Mesenchymal stem cell (in vitro differentiated cells and primary cell): ENCODE results near the gene AJAP1.

ENCODE experiments used
- DNase-seq: peaks from one replicate; pipeline ENCODE4 v3.0.0-alpha.2; 2013
- H2AFZ ChIP-seq: one replicate; pipeline ENCODE4 v1.6.1; 2013; ENCODE audit warnings: low read depth, mild to moderate bottlenecking, control low read depth, inconsistent platforms, low read length, moderate library complexity
- H2AK5ac ChIP-seq: 2 replicates; pipeline ENCODE4 v1.6.1; 2013; ENCODE audit warnings: low read length, moderate library complexity, mild to moderate bottlenecking, inconsistent platforms; ENCODE audit not compliant: severe bottlenecking
- H2BK120ac ChIP-seq: one replicate; pipeline ENCODE4 v1.6.1; 2013; ENCODE audit warnings: low read depth, mild to moderate bottlenecking, inconsistent platforms, low read length, moderate library complexity
- H2BK12ac ChIP-seq, 2 experiments: one replicate each; pipeline ENCODE4 v1.6.1; 2013; ENCODE audit warnings: inconsistent platforms in 2 of 2, low read length in 2 of 2, mild to moderate bottlenecking in 2 of 2, moderate library complexity in 2 of 2, control low read depth in 1 of 2
- H2BK15ac ChIP-seq: one replicate; pipeline ENCODE4 v1.6.1; 2013; ENCODE audit warnings: mild to moderate bottlenecking, low read depth, inconsistent platforms; ENCODE audit not compliant: poor library complexity, severe bottlenecking
- H2BK5ac ChIP-seq: 2 replicates; pipeline ENCODE4 v1.6.1; 2013; ENCODE audit warnings: low read depth, mild to moderate bottlenecking, low read length, control low read depth, inconsistent platforms; ENCODE audit not compliant: poor library complexity, severe bottlenecking
- H3K14ac ChIP-seq, 2 experiments: one replicate each; pipeline ENCODE4 v1.6.1; 2013; ENCODE audit warnings: inconsistent platforms in 2 of 2, low read length in 2 of 2, control low read depth in 1 of 2, mild to moderate bottlenecking in 1 of 2, moderate library complexity in 1 of 2
- H3K18ac ChIP-seq, 2 experiments: one replicate each; pipeline ENCODE4 v1.6.1; 2013; ENCODE audit warnings: inconsistent platforms in 2 of 2, low read length in 2 of 2, control low read depth in 1 of 2, low read depth in 1 of 2, mild to moderate bottlenecking in 1 of 2
- H3K23ac ChIP-seq, 2 experiments: one replicate each; pipeline ENCODE4 v1.6.1; 2013; ENCODE audit warnings: inconsistent platforms in 2 of 2, low read length in 2 of 2, mild to moderate bottlenecking in 2 of 2, moderate library complexity in 2 of 2, control low read depth in 1 of 2
- H3K27ac ChIP-seq: 2 replicates; pipeline ENCODE4 v1.5.1; 2013; ENCODE audit warnings: mild to moderate bottlenecking, moderate library complexity, low read length, control low read depth, inconsistent platforms; ENCODE audit not compliant: poor library complexity, severe bottlenecking
- H3K27me3 ChIP-seq, 2 experiments: 2 replicates each; pipeline versions ENCODE4 v1.6.1 to v1.7.0; 2013; ENCODE audit warnings: low read length in 2 of 2, mild to moderate bottlenecking in 2 of 2, moderate library complexity in 2 of 2, control low read depth in 1 of 2, inconsistent platforms in 1 of 2; ENCODE audit not compliant: control insufficient read depth in 1 of 2, insufficient read depth in 1 of 2
- H3K36me3 ChIP-seq, 2 experiments: 2 replicates each; pipeline versions ENCODE4 v1.6.1 to v1.7.0; 2013; ENCODE audit warnings: low read length in 2 of 2, control low read depth in 1 of 2, inconsistent platforms in 1 of 2, low read depth in 1 of 2, mild to moderate bottlenecking in 1 of 2; ENCODE audit not compliant: insufficient read depth in 2 of 2, control insufficient read depth in 1 of 2
- H3K4ac ChIP-seq, 2 experiments: one replicate each; pipeline ENCODE4 v1.6.1; 2013; ENCODE audit warnings: inconsistent platforms in 2 of 2, low read length in 2 of 2, mild to moderate bottlenecking in 2 of 2, moderate library complexity in 2 of 2, control low read depth in 1 of 2, low read depth in 1 of 2
- H3K4me1 ChIP-seq: 2 replicates; pipeline ENCODE4 v1.6.1; 2013; ENCODE audit warnings: low read depth, low read length, control low read depth; ENCODE audit not compliant: control insufficient read depth, insufficient read depth
- H3K4me2 ChIP-seq: 2 replicates; pipeline ENCODE4 v1.6.1; 2013; ENCODE audit warnings: low read length, mild to moderate bottlenecking, inconsistent platforms; ENCODE audit not compliant: poor library complexity, severe bottlenecking
- H3K4me3 ChIP-seq, 2 experiments: 2 replicates each; pipeline versions ENCODE4 v1.5.1 to v1.7.0; 2013; ENCODE audit warnings: low read length in 2 of 2, mild to moderate bottlenecking in 2 of 2, control low read depth in 1 of 2, low read depth in 1 of 2; ENCODE audit not compliant: insufficient read depth in 1 of 2
- H3K79me1 ChIP-seq: replicated peaks from 2 replicates; pipeline ENCODE4 v1.6.1; 2013; ENCODE audit warnings: mild to moderate bottlenecking, control low read depth, low read length, inconsistent platforms; ENCODE audit not compliant: poor library complexity, severe bottlenecking
- H3K9ac ChIP-seq: 2 replicates; pipeline ENCODE4 v1.7.0; 2013; ENCODE audit warnings: mild to moderate bottlenecking, low read length, moderate library complexity
- H3K9me3 ChIP-seq: 2 replicates; pipeline ENCODE4 v1.7.0; 2013; ENCODE audit warnings: mild to moderate bottlenecking, low read length; ENCODE audit not compliant: control insufficient read depth
- H4K8ac ChIP-seq: one replicate; pipeline ENCODE4 v1.6.1; 2013; ENCODE audit warnings: inconsistent platforms, mild to moderate bottlenecking, low read length, moderate library complexity
- H4K91ac ChIP-seq: one replicate; pipeline ENCODE4 v1.6.1; 2013; ENCODE audit warnings: mild to moderate bottlenecking, low read length, inconsistent platforms
- WGBS: methylation state at CpG from one replicate; pipeline ENCODE4 v1.1.7; 2013; ENCODE audit warnings: mixed read lengths; 5-methylcytosine and 5-hydroxymethylcytosine counted together

Gene AJAP1

DNA sequence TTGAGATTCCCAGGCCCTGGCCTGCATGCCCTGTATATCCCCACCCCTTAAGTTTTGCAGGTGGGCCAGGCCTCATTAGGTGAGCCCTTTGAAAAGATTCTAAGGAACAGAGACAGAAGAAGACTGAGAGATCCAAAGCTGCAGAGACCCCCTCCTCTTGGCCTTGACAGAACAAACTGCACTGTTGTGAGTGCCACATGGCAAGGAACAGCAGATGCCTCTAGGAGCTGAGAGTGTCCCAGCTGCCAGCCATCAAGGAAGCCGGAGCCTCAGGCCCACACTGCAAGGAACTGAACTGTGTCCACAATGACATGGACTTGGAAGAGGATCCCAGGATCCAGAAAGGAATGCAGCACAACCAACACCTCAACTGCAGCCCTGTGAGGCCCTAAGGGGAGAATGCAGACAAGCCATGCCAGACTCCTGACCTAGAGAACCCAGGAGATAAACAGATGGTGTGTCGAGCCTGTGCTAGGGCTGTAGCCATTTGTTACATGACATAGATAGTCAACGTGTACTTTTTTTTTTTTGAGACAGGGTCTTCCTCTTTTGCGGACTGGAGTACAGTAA lies 182.7 kb downstream of the AJAP1 start:
- no peaks in the 10 kb centered on the region for H3K27me3 ChIP-seq
- H3K18ac ChIP-seq, result no peak overlapping the region
- no peaks in the 10 kb centered on the region for H3K4me1 ChIP-seq
- no peak overlapping the region for H2BK5ac ChIP-seq
- H3K23ac ChIP-seq, result no peak overlapping the region
- H2BK120ac ChIP-seq, result no peak overlapping the region
- H2AFZ ChIP-seq, result no peak overlapping the region
- H4K91ac ChIP-seq, result no peak overlapping the region
- no peak overlapping the region for H2BK15ac ChIP-seq
- H3K4ac ChIP-seq, result no peak overlapping the region
- H3K4me3 ChIP-seq, result no peak overlapping the region
- H3K36me3 ChIP-seq, result no peaks in the 10 kb centered on the region
- no peak overlapping the region for H3K14ac ChIP-seq
- H2AK5ac ChIP-seq, result no peak overlapping the region
- H3K27ac ChIP-seq, result no peak overlapping the region
- H2BK12ac ChIP-seq, result no peak overlapping the region
- no peak overlapping the region for H3K9ac ChIP-seq
- H4K8ac ChIP-seq, result no peak overlapping the region
- H3K9me3 ChIP-seq, result peaks cover 3% of the 10 kb centered on the region
- H3K4me2 ChIP-seq, result no peak overlapping the region
- no peaks in the 10 kb centered on the region for H3K79me1 ChIP-seq
- no peak for DNase-seq
- 69% methylated on average over 4 of the region's 4 CpGs for WGBS

DNA sequence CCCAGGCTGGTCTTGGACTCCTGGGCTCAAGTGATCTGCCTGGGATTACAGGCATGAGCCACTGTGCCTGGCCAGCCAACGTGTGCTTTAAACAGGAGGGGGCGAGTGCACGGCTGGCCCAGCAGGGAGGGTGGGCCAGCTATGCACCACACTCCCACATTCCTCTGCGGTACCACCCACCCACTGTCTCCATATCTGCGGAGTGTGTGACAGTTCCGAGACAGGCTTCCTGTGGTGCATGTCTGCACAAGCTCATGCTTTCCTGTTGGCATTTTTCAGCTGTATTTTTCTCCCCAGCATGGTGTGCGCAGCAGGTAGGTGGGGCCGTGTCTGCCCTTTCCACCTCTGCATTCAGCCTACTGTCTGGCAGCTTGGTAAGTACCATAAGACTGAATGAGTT lies 183.3 kb downstream of the AJAP1 start:
- Histone ChIP-seq H3K9me3 (peaks cover 3% of the 10 kb centered on the region), H2BK5ac (no peak overlapping the region), H2BK120ac (no peak overlapping the region), H2BK15ac (no peak overlapping the region), H3K14ac (no peak overlapping the region), H3K36me3 (no peaks in the 10 kb centered on the region), H2AK5ac (no peak overlapping the region), H3K27me3 (no peaks in the 10 kb centered on the region), H3K27ac (no peak overlapping the region), H4K8ac (no peak overlapping the region), H3K4me1 (no peaks in the 10 kb centered on the region), H3K18ac (no peak overlapping the region), H3K9ac (no peak overlapping the region), H2AFZ (no peak overlapping the region), H3K79me1 (no peaks in the 10 kb centered on the region), H2BK12ac (no peak overlapping the region), H3K4me3 (no peak overlapping the region), H3K4ac (no peak overlapping the region), H3K4me2 (no peak overlapping the region), H3K23ac (no peak overlapping the region), H4K91ac (no peak overlapping the region)
- 81% methylated on average over 8 of the region's 8 CpGs for WGBS
- DNase-seq, result no peak

DNA sequence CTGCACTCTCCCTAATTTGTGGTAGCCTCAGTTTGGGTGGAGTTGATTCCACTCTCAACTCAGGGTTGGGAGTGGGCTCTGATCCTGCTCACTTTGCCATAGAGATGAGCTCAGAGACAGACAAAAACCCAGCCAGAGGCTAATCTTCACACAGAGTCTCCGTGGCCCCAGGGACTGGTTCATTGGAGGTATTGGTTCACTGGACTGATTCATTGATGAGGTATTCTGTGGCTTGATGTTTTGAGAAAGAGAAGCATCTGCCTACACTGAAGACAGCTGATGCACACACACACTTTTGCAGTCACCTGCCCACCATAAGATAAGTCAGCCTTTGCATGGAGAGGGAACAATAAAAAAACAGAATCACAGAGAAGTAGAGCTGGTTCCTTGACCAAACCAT lies 183.8 kb downstream of the AJAP1 start:
- no peak overlapping the region for H2BK12ac ChIP-seq
- H3K14ac ChIP-seq, result no peak overlapping the region
- no peak overlapping the region for H2BK5ac ChIP-seq
- H3K9me3 ChIP-seq, result peaks cover 3% of the 10 kb centered on the region
- H3K4ac ChIP-seq, result no peak overlapping the region
- DNase-seq, result no peak
- no peak overlapping the region for H3K18ac ChIP-seq
- H3K9ac ChIP-seq, result no peak overlapping the region
- H3K4me3 ChIP-seq, result no peak overlapping the region
- H3K36me3 ChIP-seq, result no peaks in the 10 kb centered on the region
- no peaks in the 10 kb centered on the region for H3K4me1 ChIP-seq
- H2BK15ac ChIP-seq, result no peak overlapping the region
- no peak overlapping the region for H3K23ac ChIP-seq
- no peak overlapping the region for H3K4me2 ChIP-seq
- H2AK5ac ChIP-seq, result no peak overlapping the region
- H3K27ac ChIP-seq, result no peak overlapping the region
- H4K91ac ChIP-seq, result no peak overlapping the region
- H2AFZ ChIP-seq, result no peak overlapping the region
- 80% methylated on average over 1 of the region's 1 CpG for WGBS
- no peaks in the 10 kb centered on the region for H3K79me1 ChIP-seq
- H4K8ac ChIP-seq, result no peak overlapping the region
- H3K27me3 ChIP-seq, result no peaks in the 10 kb centered on the region
- H2BK120ac ChIP-seq, result no peak overlapping the region
